Right lobe of liver (tissue), 6 donors: ENCODE data around the gene FAM227B. TPM values are rescaled to one million over a fixed set of nuclear protein-coding genes. Genes with fewer than 3 reads are reported as not detected.
"Not testable (repeated sequence)": the region's sequence is repeated elsewhere in the genome, so short reads cannot be mapped to it uniquely, and the experiment has no call there.

Source experiments
- ATAC-seq, 4 donors: fragments of 200-7000 bp; cut with Tn5 transposase; one replicate each; pipeline ENCODE4 v1.9.1; 2020; ENCODE audit warnings: mild to moderate bottlenecking in 4 of 4, moderate library complexity in 4 of 4
- DNase-seq, 3 donors: peaks; one replicate each; pipeline ENCODE4 v3.0.0-alpha.2; 2020
- H3K27ac ChIP-seq, 3 donors: fragments of 200-600 bp; one replicate each; pipeline ENCODE4 v1.8.0; 2022
- H3K27me3 ChIP-seq, 2 donors: fragments of 200-600 bp; one replicate each; pipeline ENCODE4 v1.8.0; 2022
- H3K36me3 ChIP-seq, 4 donors: fragments of 200-600 bp; sonication (generic) in 1 of 4; one replicate each; pipeline versions ENCODE4 v1.5.1 to v1.8.0; 2017 to 2022; ENCODE audit warnings: control low read depth in 1 of 4
- H3K4me1 ChIP-seq, 4 donors: fragments of 200-600 bp; sonication (generic) in 1 of 4; one replicate each; pipeline versions ENCODE4 v1.5.1 to v1.8.0; 2017 to 2022; ENCODE audit warnings: control low read depth in 1 of 4
- H3K4me3 ChIP-seq, 3 donors: fragments of 200-600 bp; one replicate each; pipeline ENCODE4 v1.8.0; 2022
- H3K9me3 ChIP-seq, 4 donors: fragments of 200-600 bp; sonication (generic) in 1 of 4; one replicate each; pipeline versions ENCODE4 v1.5.1 to v1.8.0; 2017 to 2022; ENCODE audit warnings: control low read depth in 1 of 4
- CTCF ChIP-seq, 4 donors: fragments of 200-600 bp in 3 of 4; fragments of 450-650 bp in 1 of 4; IDR thresholded peaks; one replicate each; pipeline versions ENCODE4 v1.5.1 to v1.8.0; 2016 to 2022; ENCODE audit warnings: antibody characterized with exemption in 4 of 4, mild to moderate bottlenecking in 2 of 4
- POLR2A ChIP-seq: fragments of 450-650 bp; IDR thresholded peaks from one replicate; pipeline ENCODE4 v1.6.1; 2017; ENCODE audit warnings: antibody characterized with exemption, mild to moderate bottlenecking
- WGBS: methylation state at CpG from one replicate; pipeline ENCODE4 v1.1.6; 2018; ENCODE audit warnings: low coverage, low lambda C conversion rate; ENCODE audit not compliant: insufficient coverage; ENCODE audit errors: missing lambda C conversion rate; 5-methylcytosine and 5-hydroxymethylcytosine counted together
- intact Hi-C, 2 donors: fragments of 100-400 bp; cut with DNase I; formaldehyde crosslinking; loops; one replicate each; pipeline versions ENCODE4 v1.11.2 to v1.14.1; 2022
- total RNA-seq, 6 experiments: library from RNA; depleted of rRNA in 2 of 6; stranded (reverse); fragments of >200 nt in 2 of 6; fragmentation: NEBNext Ultra II Directional in 3 of 6; extraction: Animal tissue kit (Norgen Biotek cat#: 25700) in 3 of 6; gene quantifications; one replicate each; pipeline versions ENCODE4 v1.1.0 to v1.2.4, GENCODE V29; 2016 to 2023
- donor health status: DM: no; HTN: yes; CAD: no.
- donor health status: DM: no; HTN: no; CAD: no.
- donor health status: DM: no; HTN: no; CAD: no.
- donor health status: DM: no; HTN: yes; CAD: no.
- donor health status: DM: no; HTN: yes; CAD: no.

The FAM227B gene
- total RNA-seq, 6 experiments from 2014 or later = 1.3 to 3.2 (median 2.0) TPM

GRCh38 chr15:49492151-49492550 lies 128.5 kb downstream of the FAM227B start:
- H3K4me3 ChIP-seq = no peak overlapping the region
- TF ChIP-seq CTCF (IDR thresholded peaks at IDR 0.05) (no peak), POLR2A (no peak)
- intact Hi-C loops = no loop called here
- H3K27me3 ChIP-seq = no peaks in the 10 kb centered on the region
- no peaks in the 10 kb centered on the region for H3K36me3 ChIP-seq
- WGBS = 75% methylated on average over 2 of the region's 2 CpGs
- no peaks in the 10 kb centered on the region for H3K9me3 ChIP-seq
- no peaks in the 10 kb centered on the region for H3K4me1 ChIP-seq
- no peak for ATAC-seq
- DNase-seq = no peak
- no peak overlapping the region for H3K27ac ChIP-seq

DNA sequence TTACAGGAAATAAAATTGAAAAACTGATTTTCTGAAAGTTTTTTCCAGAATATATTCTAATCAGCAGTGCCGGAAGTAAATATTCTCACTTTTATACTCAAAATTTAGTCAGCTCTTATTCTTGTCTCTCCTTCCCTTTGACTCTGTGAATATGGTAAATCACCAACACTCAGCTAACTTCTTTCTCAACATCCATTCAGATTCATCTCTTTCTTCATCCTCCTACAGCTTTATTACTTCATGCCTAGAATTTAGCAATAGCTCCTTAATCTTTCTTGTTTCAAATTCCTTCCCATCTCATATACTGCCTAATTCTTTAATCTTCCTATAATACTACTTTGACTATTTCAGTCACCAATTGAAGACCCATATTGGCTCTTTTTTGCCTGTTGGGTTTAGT lies 129.7 kb downstream of the FAM227B start:
- WGBS = 15% methylated on average over 1 of the region's 1 CpG
- no peak for ATAC-seq
- no peak for TF ChIP-seq POLR2A
- TF ChIP-seq CTCF (IDR thresholded peaks at IDR 0.05) = no peak
- no peak for DNase-seq
- Histone ChIP-seq H3K9me3 (no peaks in the 10 kb centered on the region), H3K27ac (no peak overlapping the region), H3K4me1 (no peaks in the 10 kb centered on the region), H3K36me3 (no peaks in the 10 kb centered on the region), H3K4me3 (no peak overlapping the region), H3K27me3 (no peaks in the 10 kb centered on the region)
- intact Hi-C loops = no loop called here

DNA sequence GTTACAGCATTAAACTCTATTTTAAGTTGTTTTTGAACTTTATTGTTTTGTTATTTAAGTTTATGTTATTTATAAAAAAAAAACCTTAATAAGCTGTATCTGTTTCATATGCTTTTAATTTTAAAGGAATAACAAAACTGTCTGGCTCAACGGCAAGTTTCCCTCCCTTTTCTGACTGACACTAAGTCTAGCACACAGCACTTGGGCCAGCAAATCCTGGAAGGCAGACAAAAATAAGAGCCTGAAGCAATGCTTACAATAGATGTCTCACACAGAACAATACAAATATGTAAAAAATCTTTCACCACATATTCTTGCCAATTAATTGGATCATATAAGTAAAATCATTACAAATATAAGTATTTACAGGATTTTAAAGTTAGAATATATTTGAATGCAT lies 135.2 kb downstream of the FAM227B start:
- H3K9me3 ChIP-seq, H3K4me1 ChIP-seq, intact Hi-C loops, H3K36me3 ChIP-seq, H3K27ac ChIP-seq, ATAC-seq, H3K4me3 ChIP-seq, H3K27me3 ChIP-seq, DNase-seq: not testable (repeated sequence)
- 71% methylated on average over 1 of the region's 1 CpG for WGBS

DNA sequence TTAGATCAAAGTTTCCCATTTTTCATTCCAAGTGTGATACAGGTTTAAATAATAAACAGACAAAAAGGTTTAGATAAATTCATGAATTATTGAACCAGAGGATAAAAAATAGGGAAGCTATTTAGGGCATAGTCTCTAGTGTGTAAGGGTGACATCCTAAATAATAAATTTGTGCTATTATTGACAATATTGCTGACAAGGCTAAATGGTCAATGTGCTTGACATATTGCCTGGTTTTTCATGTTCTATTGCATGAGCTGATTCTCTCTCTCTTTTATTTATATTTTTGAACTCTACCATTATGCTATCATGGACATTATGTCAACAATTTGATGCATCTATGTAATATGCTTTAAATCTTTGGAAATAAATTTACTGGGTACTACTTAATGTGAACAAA lies 141.6 kb downstream of the FAM227B start:
- H3K27me3 ChIP-seq, ATAC-seq, H3K27ac ChIP-seq, H3K4me1 ChIP-seq, H3K9me3 ChIP-seq, H3K4me3 ChIP-seq, DNase-seq, intact Hi-C loops, H3K36me3 ChIP-seq: not testable (repeated sequence)

DNA sequence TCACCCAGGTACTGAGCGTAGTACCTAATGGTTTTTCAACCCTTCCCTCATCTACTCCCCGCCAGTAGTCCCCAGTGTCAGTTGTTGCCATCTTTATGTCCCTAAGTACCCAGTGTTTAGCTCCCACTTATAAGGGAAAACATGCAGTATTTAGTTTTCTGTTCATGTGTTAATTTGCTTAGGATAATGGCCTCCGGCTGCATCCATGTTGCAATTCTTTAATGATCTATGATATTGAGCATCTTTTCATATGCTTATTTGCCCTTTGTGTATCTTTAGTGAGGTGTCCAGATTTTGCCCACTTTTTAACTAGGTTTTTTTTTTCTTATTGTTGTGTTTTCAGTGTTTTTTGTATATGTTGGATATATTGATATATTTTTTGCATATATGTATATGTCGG lies 142.6 kb downstream of the FAM227B start:
- H3K9me3 ChIP-seq, ATAC-seq, H3K36me3 ChIP-seq, H3K27ac ChIP-seq, H3K4me1 ChIP-seq, H3K27me3 ChIP-seq, intact Hi-C loops, DNase-seq, H3K4me3 ChIP-seq: not testable (repeated sequence)
- WGBS = 88% methylated on average over 3 of the region's 4 CpGs

GRCh38 chr15:49473031-49473430 lies 147.6 kb downstream of the FAM227B start:
- ATAC-seq (no peak), DNase-seq (no peak)
- intact Hi-C loops = no loop called here
- H3K36me3 ChIP-seq = no peaks in the 10 kb centered on the region
- H3K4me3 ChIP-seq = no peak overlapping the region
- H3K9me3 ChIP-seq = no peaks in the 10 kb centered on the region
- peaks cover 0 to 3% (median 0%) of the 10 kb centered on the region in 4 donors for H3K4me1 ChIP-seq
- 37% methylated on average over 1 of the region's 1 CpG for WGBS
- no peak for TF ChIP-seq POLR2A
- no peak for TF ChIP-seq CTCF (IDR thresholded peaks at IDR 0.05)
- no peak overlapping the region for H3K27ac ChIP-seq
- no peaks in the 10 kb centered on the region for H3K27me3 ChIP-seq
